ENCODE results near the gene VAV3.

Gene VAV3

GRCh38 chr1:107594536-107594935, 370.4 kb downstream of the VAV3 start:
- no peak for DNase-seq (ENCODE audit: low read depth in 2 of 2, low spot score in 1 of 2)

- no peak for DNase-seq (ENCODE audit: low read depth in 2 of 2, low spot score in 1 of 2)
Observed at GRCh38 chr1:107593501-107594209, 371.3 kb downstream of the VAV3 start.

DNA sequence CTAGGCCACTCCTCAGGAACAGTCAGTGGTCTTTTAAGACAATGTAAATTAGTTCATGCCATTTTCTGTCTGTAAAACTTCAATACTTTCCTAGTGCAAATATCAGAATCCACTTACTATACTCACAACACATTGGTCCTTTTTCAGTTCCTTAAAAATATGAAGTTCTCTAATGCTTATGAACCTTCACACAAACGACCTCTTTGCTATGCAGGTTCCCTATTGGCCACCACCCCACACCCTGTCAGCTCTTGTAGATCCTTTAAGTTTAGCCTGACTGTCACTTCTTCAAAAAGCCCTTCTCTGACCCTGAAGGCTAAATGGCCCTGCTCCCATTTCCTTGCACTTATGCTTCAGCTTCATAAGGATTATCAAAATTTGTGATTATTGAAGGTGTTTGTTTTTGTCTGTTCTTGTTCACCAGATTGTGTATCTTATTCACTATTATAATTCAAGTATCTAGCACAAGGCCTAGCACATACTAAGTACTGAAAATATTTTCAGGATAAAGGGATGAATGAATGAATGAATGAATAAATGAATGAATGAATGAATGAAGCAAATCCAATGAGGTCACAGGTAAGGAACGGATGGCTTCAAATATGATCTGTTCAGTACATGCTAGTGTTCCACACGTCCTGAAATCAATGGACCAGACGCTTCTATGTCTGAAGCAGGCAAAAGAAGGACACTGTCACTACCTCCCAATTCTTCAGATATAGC, 373.9 kb downstream of the VAV3 start:
- no peak for DNase-seq (ENCODE audit: low read depth in 2 of 2, low spot score in 1 of 2)

DNA sequence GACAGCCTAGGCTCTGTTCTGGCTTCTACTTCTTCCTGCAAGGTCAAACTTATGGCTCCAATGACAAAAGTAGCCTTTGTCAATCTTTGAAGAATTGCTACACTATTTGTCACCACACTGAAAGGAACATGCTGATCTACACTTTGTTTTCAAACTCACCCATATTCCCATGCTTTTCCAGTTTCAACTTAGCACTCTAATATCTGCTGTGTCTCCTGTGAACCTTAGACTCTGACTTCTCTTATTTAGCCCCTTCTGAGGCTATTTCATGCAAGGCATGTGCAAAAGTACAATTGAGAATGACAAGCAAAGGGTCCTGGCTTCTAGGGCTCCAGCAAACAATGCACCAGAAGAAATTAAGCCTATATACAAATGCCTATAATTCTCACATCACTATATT, 374.9 kb downstream of the VAV3 start:
- DNase-seq (ENCODE audit: low read depth in 2 of 2, low spot score in 1 of 2), result no peak

DNA sequence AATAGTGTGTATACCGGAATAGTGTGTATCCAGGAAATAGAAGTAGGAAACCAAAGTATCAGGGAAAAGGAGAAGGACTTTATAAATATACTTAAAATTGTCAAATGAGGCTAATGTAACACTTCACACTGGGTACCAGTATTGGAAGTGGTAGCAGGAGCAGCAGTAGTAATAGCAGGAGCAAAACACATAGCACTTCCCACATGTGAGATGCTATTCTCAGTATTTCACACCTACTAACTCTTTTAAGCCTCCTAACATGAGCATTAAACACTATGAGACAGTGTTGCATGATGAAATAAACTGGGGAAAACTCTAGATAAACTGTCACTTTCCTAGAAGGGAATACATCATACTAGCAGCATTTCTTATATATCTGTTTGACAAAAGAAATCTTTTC, 376.7 kb downstream of the VAV3 start:
- DNase-seq (ENCODE audit: low read depth in 2 of 2, low spot score in 1 of 2), result no peak

DNA sequence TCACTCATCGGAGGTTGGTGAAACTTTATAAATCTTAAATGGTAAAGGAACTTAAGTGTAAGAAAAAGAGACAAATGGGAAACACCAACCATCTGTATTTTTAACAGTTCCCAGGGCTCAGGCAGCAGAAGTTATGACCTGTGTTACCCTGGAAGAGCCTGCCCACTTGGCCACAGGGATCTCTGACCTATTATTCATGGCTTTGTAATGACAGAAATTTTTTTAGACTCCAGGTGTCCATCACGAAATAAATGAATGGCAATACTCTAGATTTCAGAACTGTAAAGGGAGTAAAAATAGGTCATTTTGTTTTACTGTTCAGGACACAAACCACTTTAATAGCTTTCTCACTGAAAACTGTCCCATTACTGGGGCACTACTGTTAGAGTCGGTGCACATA, 389.8 kb downstream of the VAV3 start:
- no peak for DNase-seq (ENCODE audit: low read depth in 2 of 2, low spot score in 1 of 2)

DNA sequence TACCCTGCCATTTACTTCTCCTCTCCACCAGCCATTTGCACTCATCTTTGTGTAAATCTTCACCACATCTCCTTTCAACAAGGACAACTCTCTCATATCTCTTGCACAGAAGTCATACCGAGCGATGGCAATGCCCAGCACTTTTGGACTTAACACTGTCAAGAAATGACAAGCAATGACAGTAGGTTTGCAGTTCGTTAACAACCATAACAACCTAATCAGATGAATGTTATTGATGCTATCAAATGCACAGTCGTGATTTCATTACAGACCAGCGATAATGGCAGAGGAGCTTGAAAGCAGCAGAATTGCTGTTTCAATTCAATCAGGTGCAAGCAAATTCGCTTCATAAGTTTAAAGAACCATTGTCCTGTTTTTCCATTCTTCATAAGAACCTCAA, 390.9 kb downstream of the VAV3 start:
- DNase-seq (ENCODE audit: low read depth in 2 of 2, low spot score in 1 of 2), result no peak

DNA sequence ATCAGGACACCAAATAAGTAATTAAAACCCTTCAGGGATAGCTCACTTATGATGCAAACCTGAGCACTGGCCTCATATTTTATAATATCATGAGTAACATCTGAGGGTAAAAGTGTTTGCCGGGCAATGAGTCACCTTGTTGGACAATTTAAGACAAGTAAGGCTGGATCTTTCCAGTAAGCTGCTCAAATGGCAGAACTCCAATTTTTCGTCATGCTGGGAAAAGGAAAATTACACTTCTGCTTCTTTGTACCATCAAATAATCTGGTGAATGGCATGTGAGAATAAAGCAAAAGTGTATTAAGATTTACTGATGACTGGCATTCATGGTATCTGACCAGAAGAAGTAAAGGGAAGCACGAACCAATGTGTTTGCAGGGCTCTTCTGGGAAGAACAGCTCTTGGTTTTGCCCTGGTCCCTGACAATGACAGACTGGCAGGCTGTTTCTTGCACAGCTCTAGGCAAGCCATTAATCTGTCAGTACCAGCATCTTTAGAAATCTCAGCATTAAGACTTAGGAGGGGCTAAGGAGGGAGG, 392.2 kb downstream of the VAV3 start:
- no peak for DNase-seq (ENCODE audit: low read depth in 2 of 2, low spot score in 1 of 2)

- DNase-seq (ENCODE audit: low read depth in 2 of 2, low spot score in 1 of 2), result no peak
Observed at GRCh38 chr1:107570768-107571167, 394.2 kb downstream of the VAV3 start.

DNA sequence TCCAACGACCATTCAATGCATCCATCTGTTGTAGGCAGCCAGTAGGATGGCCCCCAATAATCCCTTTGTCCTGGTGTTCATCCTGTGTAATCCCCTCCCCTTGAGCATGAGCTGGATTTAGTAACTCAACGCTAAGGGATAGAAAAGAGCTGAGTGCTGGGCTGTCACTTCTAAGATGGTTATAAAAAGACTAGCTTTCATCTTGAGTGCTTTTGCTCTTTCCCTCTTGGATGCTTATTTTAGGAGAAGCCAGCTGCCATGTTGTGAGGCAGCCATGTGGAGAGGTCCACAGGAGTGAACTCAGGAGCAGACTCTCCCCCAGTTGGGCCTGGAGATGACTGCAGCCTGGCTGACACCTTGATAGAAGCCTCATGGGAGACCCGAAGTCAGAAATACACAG, 401.5 kb downstream of the VAV3 start:
- no peak for DNase-seq (ENCODE audit: low read depth in 2 of 2, low spot score in 1 of 2)

GRCh38 chr1:107559881-107560280, 405.1 kb downstream of the VAV3 start:
- no peak for DNase-seq (ENCODE audit: low read depth in 2 of 2, low spot score in 1 of 2)

DNA sequence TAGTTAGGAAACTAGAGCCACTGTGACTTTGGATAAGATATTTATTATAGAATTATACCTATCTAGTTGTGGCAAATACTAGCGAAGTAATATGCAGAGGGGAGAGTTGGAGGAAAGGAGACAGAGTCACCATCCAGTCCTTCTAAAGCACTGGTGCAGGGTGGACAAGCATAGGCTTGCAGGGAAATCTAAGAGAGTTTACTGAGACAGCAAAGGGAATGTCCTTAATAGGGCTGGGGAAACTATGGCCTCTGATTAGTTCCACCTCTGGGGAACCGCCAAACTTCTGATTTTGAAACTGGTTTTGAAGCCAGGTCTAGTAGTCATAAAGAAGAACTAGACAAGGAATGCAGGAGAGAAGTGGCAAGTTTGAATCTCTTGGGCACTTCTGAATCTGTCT, 407.9 kb downstream of the VAV3 start:
- no peak for DNase-seq (ENCODE audit: low read depth in 2 of 2, low spot score in 1 of 2)

- no peak for DNase-seq (ENCODE audit: low read depth in 2 of 2, low spot score in 1 of 2)
Observed at GRCh38 chr1:107555578-107555977, 409.4 kb downstream of the VAV3 start.

DNA sequence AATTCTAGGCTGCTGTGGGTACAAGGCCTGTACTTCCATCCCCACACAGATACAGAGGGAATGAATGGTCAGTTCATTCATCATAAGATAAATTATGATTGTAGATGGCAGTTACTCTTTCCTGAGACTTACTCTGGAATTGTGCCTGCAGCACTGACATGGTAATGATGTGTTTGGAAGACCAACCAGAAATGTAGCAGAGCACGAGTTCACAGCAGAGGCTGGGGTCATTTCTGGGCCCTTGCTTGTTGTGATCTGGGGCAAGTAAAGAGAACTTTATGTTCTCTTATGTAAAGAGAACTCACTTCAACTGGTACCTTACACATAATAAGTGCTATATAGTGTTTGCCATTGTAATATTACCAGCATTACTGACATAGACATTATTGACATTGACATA, 412.2 kb downstream of the VAV3 start:
- DNase-seq (ENCODE audit: low read depth in 2 of 2, low spot score in 1 of 2), result no peak

DNA sequence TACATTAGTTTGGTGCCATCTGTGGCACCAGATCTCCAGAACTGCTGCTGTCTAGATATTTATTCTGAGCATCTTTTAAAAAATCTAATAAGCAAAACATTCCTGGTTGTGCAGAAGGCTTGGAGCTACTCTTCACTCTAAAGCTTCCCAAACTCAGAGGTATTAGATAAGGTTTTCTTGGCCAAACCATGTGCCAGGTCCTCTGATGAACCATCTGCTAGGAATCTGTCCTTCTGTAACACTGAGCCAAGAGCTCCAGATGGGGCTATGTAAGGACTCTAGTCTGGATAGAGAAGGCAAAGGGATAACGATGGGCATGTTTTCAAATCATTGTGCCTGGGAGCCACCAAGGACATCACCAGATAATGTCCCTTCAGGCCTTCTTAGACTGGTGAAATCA, 413.5 kb downstream of the VAV3 start:
- DNase-seq (ENCODE audit: low read depth in 2 of 2, low spot score in 1 of 2), result no peak

GRCh38 chr1:107550358-107550757, 414.6 kb downstream of the VAV3 start:
- DNase-seq (ENCODE audit: low read depth in 2 of 2, low spot score in 1 of 2), result no peak

DNA sequence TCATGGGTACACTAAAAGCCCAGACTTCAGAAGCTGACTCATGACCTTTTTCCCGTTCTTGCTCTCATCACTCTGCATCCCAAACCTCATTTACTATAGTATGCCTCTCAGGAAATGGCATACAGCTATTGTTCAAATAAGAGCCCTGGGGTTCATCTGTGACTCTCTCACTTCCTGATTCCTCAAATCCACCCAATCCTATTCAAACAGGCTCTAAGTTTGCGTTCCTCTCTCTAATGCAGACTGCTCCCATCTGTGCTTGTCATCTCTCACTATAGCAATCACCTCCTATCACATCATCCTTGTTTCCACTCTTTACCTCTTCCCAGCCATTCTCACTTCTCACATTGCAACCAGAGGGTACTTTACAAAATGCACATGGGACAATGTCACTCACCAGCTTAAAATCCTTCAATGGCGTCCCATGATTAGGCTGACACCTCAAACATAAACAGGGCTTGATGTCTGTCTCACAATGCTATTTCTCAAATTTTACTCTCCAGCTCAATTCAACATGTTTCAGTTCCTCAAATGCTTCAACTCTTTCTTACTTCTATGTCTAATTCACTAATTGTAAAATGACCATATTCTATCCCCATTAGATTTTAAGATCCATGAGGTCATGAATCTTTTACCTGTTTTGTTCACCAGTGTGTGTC, 415.7 kb downstream of the VAV3 start:
- no peak for DNase-seq (ENCODE audit: low read depth in 2 of 2, low spot score in 1 of 2)

DNA sequence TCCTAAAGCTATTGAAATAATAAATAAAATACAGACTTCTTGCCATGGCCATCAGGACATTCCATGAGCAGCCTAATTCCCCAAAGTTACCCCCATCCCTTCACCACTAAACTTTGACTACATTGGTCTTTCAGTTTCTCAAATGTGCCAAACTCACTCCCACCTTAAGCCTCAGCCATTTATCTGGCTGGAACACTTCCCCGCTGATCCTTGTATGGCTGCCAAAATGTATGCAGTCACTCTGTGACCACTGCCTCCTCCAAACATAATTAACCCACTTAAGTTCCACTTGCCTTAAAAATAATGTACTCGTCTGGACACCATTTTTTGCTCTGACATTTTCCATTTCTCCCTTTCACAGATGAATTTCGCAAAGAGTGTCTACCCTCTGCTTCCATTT, 416.7 kb downstream of the VAV3 start:
- no peak for DNase-seq (ENCODE audit: low read depth in 2 of 2, low spot score in 1 of 2)

GRCh38 chr1:107547363-107548155, 417.4 kb downstream of the VAV3 start:
- no peak for DNase-seq (ENCODE audit: low read depth in 2 of 2, low spot score in 1 of 2)

DNA sequence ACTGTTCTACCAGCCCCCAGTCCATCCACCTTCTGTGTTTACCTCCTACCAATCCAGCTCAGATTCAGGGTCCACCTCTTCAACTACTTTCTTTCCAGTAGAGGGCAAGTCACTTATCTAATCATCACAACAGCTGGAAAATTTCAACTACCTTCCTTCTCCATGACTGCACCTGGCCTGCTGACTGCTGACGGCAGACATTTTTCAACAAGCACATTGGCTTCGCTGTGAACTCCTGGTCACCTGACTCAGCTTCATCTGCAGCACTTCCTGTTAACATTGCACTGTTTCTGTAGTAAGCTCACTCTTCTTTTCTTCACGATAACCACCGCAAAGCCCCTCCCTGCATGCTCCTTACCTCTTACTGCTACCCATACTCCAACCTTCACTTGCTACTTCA, 418.4 kb downstream of the VAV3 start:
- no peak for DNase-seq (ENCODE audit: low read depth in 2 of 2, low spot score in 1 of 2)

- no peak for DNase-seq (ENCODE audit: low read depth in 2 of 2, low spot score in 1 of 2)
Observed at GRCh38 chr1:107545879-107546278, 419.1 kb downstream of the VAV3 start.
